Panc1 (cell line): Measurements from ENCODE around the gene SNX12. TPM values are rescaled to one million over a fixed set of nuclear protein-coding genes. Genes with fewer than 3 reads are reported as not detected.

Source experiments
- ATAC-seq: fragments of 200-7000 bp; cut with Tn5 transposase; 2 replicates; pipeline ENCODE4 v1.9.1; 2020; ENCODE audit warnings: mild to moderate bottlenecking, moderate library complexity
- Bru-seq: library from RNA; stranded (reverse); fragments of 400-500 nt; gene quantifications from one replicate; lab custom pipeline; 2021; lab: Mats Ljungman, UMichigan
- BruChase-seq, 2 experiments: library from RNA; stranded (reverse); fragments of 400-500 nt; gene quantifications; one replicate each; lab custom pipeline; 2021; lab: Mats Ljungman, UMichigan
- BruUV-seq: library from RNA; stranded (reverse); fragments of 400-500 nt; replicated peaks from 2 replicates; lab custom pipeline; 2021; lab: Mats Ljungman, UMichigan
- CTCF ChIA-PET: fragments of 300-600 bp; sonication (Branson Sonifier 250); formaldehyde crosslinking; loops from one replicate; lab custom pipeline; 2022; ENCODE audit warnings: antibody characterized with exemption; lab: Charles Lee
- POLR2A ChIA-PET: fragments of 300-600 bp; sonication (Branson Sonifier 250); formaldehyde crosslinking; loops from one replicate; lab custom pipeline; 2022; ENCODE audit warnings: antibody characterized with exemption; lab: Charles Lee
- DNase-seq: peaks from one replicate; pipeline ENCODE4 v3.0.0-alpha.2; 2010; ENCODE audit warnings: low read depth, low spot score
- H3K27ac ChIP-seq: 2 replicates; pipeline ENCODE4 v1.5.1; 2011; ENCODE audit warnings: mild to moderate bottlenecking, low read length, inconsistent platforms
- H3K27me3 ChIP-seq: fragments of 200-500 bp; sonication (Bioruptor generic); 2 replicates; pipeline ENCODE4 v1.6.0; 2014; ENCODE audit warnings: low read length, inconsistent platforms; ENCODE audit not compliant: control insufficient read depth, insufficient read depth
- H3K36me3 ChIP-seq: fragments of 200-500 bp; sonication (Bioruptor generic); 2 replicates; pipeline ENCODE4 v1.5.1; 2014; ENCODE audit warnings: inconsistent platforms, mild to moderate bottlenecking, low read length, moderate library complexity; ENCODE audit not compliant: control insufficient read depth, insufficient read depth
- H3K4me1 ChIP-seq: 2 replicates; pipeline ENCODE4 v1.5.1; 2011; ENCODE audit warnings: inconsistent platforms, mild to moderate bottlenecking, low read length, moderate library complexity; ENCODE audit not compliant: control insufficient read depth, insufficient read depth
- H3K4me3 ChIP-seq, 2 experiments: 2 replicates each; pipeline ENCODE4 v1.5.1; 2011 to 2012; ENCODE audit warnings: low read depth in 2 of 2, low read length in 2 of 2, mild to moderate bottlenecking in 2 of 2, inconsistent platforms in 1 of 2, moderate library complexity in 1 of 2
- H3K9me3 ChIP-seq: fragments of 200-500 bp; sonication (Bioruptor generic); 2 replicates; pipeline ENCODE4 v1.5.1; 2014; ENCODE audit warnings: low read depth, mild to moderate bottlenecking, inconsistent platforms, low read length, moderate library complexity; ENCODE audit not compliant: control insufficient read depth, insufficient read depth
- CTCF ChIP-seq: fragments of 450-650 bp; IDR thresholded peaks from 2 replicates; pipeline ENCODE4 v1.5.1; 2017; ENCODE audit warnings: mild to moderate bottlenecking
- POLR2AphosphoS5 ChIP-seq: IDR thresholded peaks from 2 replicates; pipeline ENCODE4 v1.6.1; 2012; ENCODE audit warnings: mild to moderate bottlenecking, low read depth, low read length, moderate library complexity
- REST ChIP-seq, 2 experiments: IDR thresholded peaks; 2 replicates each; pipeline ENCODE4 v1.6.1; 2011 to 2012; ENCODE audit warnings: low read depth in 2 of 2, control low read depth in 1 of 2, low read length in 1 of 2, mild to moderate bottlenecking in 1 of 2, moderate library complexity in 1 of 2; ENCODE audit not compliant: insufficient read depth in 1 of 2
- SIN3A ChIP-seq: IDR thresholded peaks from 2 replicates; pipeline ENCODE4 v1.6.1; 2012; ENCODE audit warnings: low read depth, mild to moderate bottlenecking, low read length, moderate library complexity, borderline replicate concordance; ENCODE audit not compliant: insufficient read depth
- TCF7L2 ChIP-seq: IDR thresholded peaks from 2 replicates; pipeline ENCODE4 v1.6.1; 2011; ENCODE audit warnings: mild to moderate bottlenecking, low read depth, low read length, inconsistent platforms
- in situ Hi-C: cut with HindIII; loops from 2 replicates; pipeline ENCODE4 v1.10.0; 2016; ENCODE audit warnings: low sequenced_read_pairs, low pct_unique_long_range_greater_than_20kb
- intact Hi-C: fragments of 100-400 bp; cut with micrococcal nuclease; formaldehyde crosslinking; loops from one replicate; pipeline ENCODE4 v1.10.0; 2022; ENCODE audit not compliant: unreplicated experiment
- long read RNA-seq: library from polyadenylated mRNA; unstranded; transcript quantifications from one replicate; pipeline ENCODE4 v2.0.0, GENCODE V29; 2021; ENCODE audit not compliant: unreplicated experiment
- polyA plus RNA-seq: library from polyadenylated mRNA; unstranded; fragments of >200 nt; gene quantifications from one replicate; pipeline ENCODE4 v1.2.1, GENCODE V29; 2012; ENCODE audit warnings: missing spikeins; ENCODE audit not compliant: insufficient read length
- total RNA-seq: library from RNA; stranded (reverse); gene quantifications from one replicate; pipeline ENCODE4 v1.2.1, GENCODE V29; 2021; ENCODE audit not compliant: unreplicated experiment

SNX12 gene
- total RNA-seq (117 TPM), Bru-seq, nascent RNA (percentile 76 among the genes with signal in this experiment), BruChase-seq, experiment 1, labeled RNA remaining after a 2-hour chase (percentile 92 among the genes with signal in this experiment), BruChase-seq, experiment 2, labeled RNA remaining after a 6-hour chase (percentile 97 among the genes with signal in this experiment)
- polyA plus RNA-seq, result 88.3 TPM
- long read RNA-seq, partial matches to known transcripts, result 1 of 57 reads
- long read RNA-seq, other reads (novel, unspliced or antisense), result 56 of 57 reads

GRCh38 chrX:71068044-71068918 lies at the start of gene SNX12:
TSS of gene SNX12 (minus strand) at chrX:71068334. CDS start at chrX:71068306, 28 bp downstream.
- Histone ChIP-seq H3K36me3 (no peaks in the 10 kb centered on the region), H3K27ac (peak within 1 kb of the TSS; percentile 94), H3K4me1 (0 out of 2 replicates have a peak, but pooled peaks cover 3% of the 10 kb centered on the region), H3K9me3 (no peaks in the 10 kb centered on the region), H3K27me3 (peaks cover 1% of the 10 kb centered on the region; the same call in 1 of the 2 replicates), H3K4me3 (peak within 1 kb of the TSS; percentile 58 to 87)
- ATAC-seq (peak; percentile 97), DNase-seq (peak; percentile 76)
- TF ChIP-seq TCF7L2, result no peak
- no peak for TF ChIP-seq SIN3A
- no peak for TF ChIP-seq CTCF
- peak; percentile 59 for TF ChIP-seq POLR2AphosphoS5
- CTCF ChIA-PET, result no interaction called here
- POLR2A ChIA-PET, result interaction anchor here (0.6 kb wide), 1 partner anchor 58 kb away, joined by 12 read pairs; no protein-coding TSS in a partner anchor
- in situ Hi-C loops, result no loop called here
- BruUV-seq, result no TSS peak
- intact Hi-C loops, result no loop called here

- BruUV-seq, result no TSS peak
- no peak overlapping the region for H3K27ac ChIP-seq
- no peaks in the 10 kb centered on the region for H3K9me3 ChIP-seq
- ChIA-PET POLR2A (no interaction called here), CTCF (no interaction called here)
- in situ Hi-C loops, result no loop called here
- no peak for TF ChIP-seq TCF7L2
- TF ChIP-seq SIN3A, result no peak
- TF ChIP-seq POLR2AphosphoS5, result no peak
- TF ChIP-seq CTCF, result no peak
- no peak for TF ChIP-seq REST (IDR thresholded peaks at IDR 0.05; ENCODE audit: insufficient read depth in 1 of 2, low read depth in 2 of 2, low read length in 1 of 2)
- no peaks in the 10 kb centered on the region for H3K36me3 ChIP-seq
- ATAC-seq (no peak), DNase-seq (no peak)
- intact Hi-C loops, result no loop called here
- H3K4me1 ChIP-seq, result peaks cover 5% of the 10 kb centered on the region
- H3K27me3 ChIP-seq, result no peaks in the 10 kb centered on the region
- no peak overlapping the region for H3K4me3 ChIP-seq
Measured at GRCh38 chrX:71117358-71117757, 49.2 kb upstream of the SNX12 start.
